H1 (cell line): Measurements from ENCODE around the gene BCAM. TPM values are rescaled to one million over a fixed set of nuclear protein-coding genes. Genes with fewer than 3 reads are reported as not detected.

Experiments
- ASH2L ChIP-seq: fragments of 200-600, 300-600 bp; sonication (generic); IDR thresholded peaks from one replicate; pipeline ENCODE4 v1.7.1; 2017; ENCODE audit warnings: low read length
- E2F6 ChIP-seq: IDR thresholded peaks from 2 replicates; pipeline ENCODE4 v1.6.1; 2012; ENCODE audit warnings: inconsistent platforms
- GABPA ChIP-seq: IDR thresholded peaks from 2 replicates; pipeline ENCODE4 v1.6.1; 2011; ENCODE audit warnings: mild to moderate bottlenecking, low read length, moderate library complexity, borderline replicate concordance; ENCODE audit not compliant: insufficient read depth
- SIRT6 ChIP-seq: IDR thresholded peaks from one replicate; pipeline ENCODE4 v1.7.1; 2012; ENCODE audit warnings: low read length, inconsistent platforms
- TAF1 ChIP-seq: IDR thresholded peaks from 2 replicates; pipeline ENCODE4 v1.6.1; 2011; ENCODE audit warnings: mild to moderate bottlenecking, low read depth, low read length
- YY1 ChIP-seq: IDR thresholded peaks from 2 replicates; pipeline ENCODE4 v1.6.1; 2011; ENCODE audit warnings: low read depth, mild to moderate bottlenecking, low read length
- polyA plus RNA-seq, 7 experiments: library from polyadenylated mRNA; depleted of rRNA in 3 of 7; stranded (reverse) in 5 of 7; unstranded in 2 of 7; fragments of >200 nt in 5 of 7; fragments of 200-250 nt in 2 of 7; gene quantifications; 1 replicate in 5 of 7; 2 replicates in 1 of 7; 4 replicates in 1 of 7; pipeline versions ENCODE4 v1.2.1 to v1.2.3, GENCODE V29; 2011 to 2013; ENCODE audit warnings: missing spikeins in 2 of 7, mixed read lengths in 2 of 7
- total RNA-seq: library from RNA; stranded (reverse); fragmentation: NEBNext Ultra II Directional; extraction: Animal tissue kit (Norgen Biotek cat#: 25700); gene quantifications from 2 replicates; pipeline ENCODE4 v1.2.1, GENCODE V29; 2021

Gene BCAM
- total and polyA plus RNA-seq, 2 of the 8 experiments (the other 6 are each of a cell fraction or from before 2014, with no cell fraction given): 32.5 to 81.4 TPM

GRCh38 chr19:44762038-44762437 is 46.9 kb upstream of the BCAM start (continued):
- TF ChIP-seq TAF1 (no peak), SIRT6 (no peak), GABPA (no peak), YY1 (no peak), E2F6 (no peak), ASH2L (no peak)
